PC-9 (cell line): ENCODE data around the gene HIF1AN.

Experiments used
- EZH2 ChIP-seq: fragments of 200-600 bp; sonication (generic); IDR thresholded peaks from 2 replicates; pipeline ENCODE4 v1.8.0; 2017; ENCODE audit warnings: antibody characterized with exemption, low read depth
- TF ChIP-seq, protein P1 (sequence below): fragments of 200-600 bp; sonication (generic); conservative IDR thresholded peaks from 2 replicates; pipeline ENCODE4 v1.6.1; 2017; ENCODE audit warnings: mixed run types, antibody characterized with exemption, mild to moderate bottlenecking, moderate library complexity

DNA sequence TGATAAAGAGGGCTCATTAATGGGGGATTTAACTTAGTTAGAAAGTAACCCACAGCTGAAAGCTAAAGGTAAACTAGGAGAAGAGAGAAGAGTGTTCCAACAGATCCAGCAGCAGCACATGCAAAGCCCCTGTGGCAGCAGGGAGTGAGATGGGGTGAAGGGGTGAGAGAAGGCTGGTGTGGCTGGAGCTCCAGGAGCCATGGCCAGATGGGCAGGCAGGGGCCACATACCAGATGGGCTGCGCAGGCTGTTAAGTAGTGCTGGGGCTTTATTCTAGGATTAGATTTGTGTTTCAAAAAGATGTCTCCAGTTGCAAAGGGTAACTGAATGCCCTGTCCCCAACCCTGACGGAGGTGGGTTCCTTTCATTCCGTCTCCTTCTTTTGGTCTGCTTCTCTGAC, 33.2 kb downstream of the HIF1AN start:
- TF ChIP-seq, protein P1, sequence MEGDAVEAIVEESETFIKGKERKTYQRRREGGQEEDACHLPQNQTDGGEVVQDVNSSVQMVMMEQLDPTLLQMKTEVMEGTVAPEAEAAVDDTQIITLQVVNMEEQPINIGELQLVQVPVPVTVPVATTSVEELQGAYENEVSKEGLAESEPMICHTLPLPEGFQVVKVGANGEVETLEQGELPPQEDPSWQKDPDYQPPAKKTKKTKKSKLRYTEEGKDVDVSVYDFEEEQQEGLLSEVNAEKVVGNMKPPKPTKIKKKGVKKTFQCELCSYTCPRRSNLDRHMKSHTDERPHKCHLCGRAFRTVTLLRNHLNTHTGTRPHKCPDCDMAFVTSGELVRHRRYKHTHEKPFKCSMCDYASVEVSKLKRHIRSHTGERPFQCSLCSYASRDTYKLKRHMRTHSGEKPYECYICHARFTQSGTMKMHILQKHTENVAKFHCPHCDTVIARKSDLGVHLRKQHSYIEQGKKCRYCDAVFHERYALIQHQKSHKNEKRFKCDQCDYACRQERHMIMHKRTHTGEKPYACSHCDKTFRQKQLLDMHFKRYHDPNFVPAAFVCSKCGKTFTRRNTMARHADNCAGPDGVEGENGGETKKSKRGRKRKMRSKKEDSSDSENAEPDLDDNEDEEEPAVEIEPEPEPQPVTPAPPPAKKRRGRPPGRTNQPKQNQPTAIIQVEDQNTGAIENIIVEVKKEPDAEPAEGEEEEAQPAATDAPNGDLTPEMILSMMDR: no peak
- TF ChIP-seq EZH2: no peak
